Activated T-helper 1 cell treated with anti-CD3 and anti-CD28 coated beads, Interleukin-12 subunit alpha, Interleukin-12 subunit beta, Interleukin-2, Interleukin-4 antibody, amounts not matched to agents 30 ng/mL and 10 ng/mL and 1 ng/mL, durations not matched to agents 14 hours and 24 hours and 36 hours (primary cell): ENCODE results near the gene VASP. TPM values are rescaled to one million over a fixed set of nuclear protein-coding genes. Genes with fewer than 3 reads are reported as not detected.

Experiments used
- DNase-seq: peaks from one replicate; pipeline ENCODE4 v3.0.0; 2021; ENCODE audit warnings: low spot score
- H3K27ac Mint-ChIP-seq: one replicate; pipeline ENCODE4 v1.8.0; 2021; ENCODE audit warnings: mild to moderate bottlenecking, mixed read lengths
- H3K27me3 Mint-ChIP-seq: one replicate; pipeline ENCODE4 v1.8.0; 2022; ENCODE audit warnings: mild to moderate bottlenecking, moderate library complexity, mixed read lengths; ENCODE audit not compliant: insufficient read depth
- H3K36me3 Mint-ChIP-seq: one replicate; pipeline ENCODE4 v1.8.0; 2021; ENCODE audit warnings: low read depth, mixed read lengths
- H3K4me1 Mint-ChIP-seq: one replicate; pipeline ENCODE4 v1.8.0; 2021; ENCODE audit warnings: low read depth, mixed read lengths
- H3K4me3 Mint-ChIP-seq: one replicate; pipeline ENCODE4 v1.8.0; 2021; ENCODE audit warnings: mild to moderate bottlenecking, moderate library complexity, mixed read lengths
- H3K9me3 Mint-ChIP-seq: one replicate; pipeline ENCODE4 v1.8.0; 2021; ENCODE audit warnings: mixed read lengths
- intact Hi-C: fragments of 100-400 bp; cut with micrococcal nuclease; formaldehyde crosslinking; loops from one replicate; pipeline ENCODE4 v1.15.1; 2024
- total RNA-seq: library from RNA; stranded (reverse); gene quantifications from 2 replicates; pipeline ENCODE4 v1.2.3, GENCODE V29; 2022

Gene VASP
- total RNA-seq = 234 and 235 TPM in 2 replicates

- H3K9me3 Mint-ChIP-seq = no peaks in the 10 kb centered on the region
- intact Hi-C loops = loop anchor here (1.0 to 5.0 kb wide), 11 partner anchors 10 to 330 kb away; partner anchors contain the start of genes BLOC1S3, FOSB, OPA3 and POLR1G
- H3K27me3 Mint-ChIP-seq = no peaks in the 10 kb centered on the region
- H3K4me1 Mint-ChIP-seq = peaks cover 24% of the 10 kb centered on the region
- peaks cover 14% of the 10 kb centered on the region for H3K36me3 Mint-ChIP-seq
- peak; percentile 93 for DNase-seq
- peak within 1 kb of the TSS; percentile 95 for H3K27ac Mint-ChIP-seq
- H3K4me3 Mint-ChIP-seq = peak within 1 kb of the TSS; percentile 97
Observed at GRCh38 chr19:45506989-45507871, at the start of gene VASP. Gene VASP (plus strand): TSS chr19:45507479. CDS start chr19:45507772, 293 bp downstream.

- no peak for DNase-seq
- H3K4me3 Mint-ChIP-seq = no peak overlapping the region
- peaks cover 13% of the 10 kb centered on the region for H3K4me1 Mint-ChIP-seq
- peaks cover 21% of the 10 kb centered on the region for H3K27me3 Mint-ChIP-seq
- H3K36me3 Mint-ChIP-seq = no peaks in the 10 kb centered on the region
- H3K9me3 Mint-ChIP-seq = no peaks in the 10 kb centered on the region
- intact Hi-C loops = no loop called here
- no peak overlapping the region for H3K27ac Mint-ChIP-seq
Observed at GRCh38 chr19:45457776-45458175, 49.5 kb upstream of the VASP start.

- Mint-ChIP-seq H3K9me3 (no peaks in the 10 kb centered on the region), H3K36me3 (no peaks in the 10 kb centered on the region), H3K27ac (no peak overlapping the region), H3K4me3 (no peak overlapping the region), H3K4me1 (peaks cover 7% of the 10 kb centered on the region), H3K27me3 (peaks cover 12% of the 10 kb centered on the region)
- DNase-seq = no peak
- intact Hi-C loops = no loop called here
Observed at GRCh38 chr19:45460807-45461347, 46.4 kb upstream of the VASP start.

- Mint-ChIP-seq H3K9me3 (no peaks in the 10 kb centered on the region), H3K4me3 (no peak overlapping the region), H3K27ac (no peak overlapping the region), H3K4me1 (peaks cover 3% of the 10 kb centered on the region), H3K27me3 (peaks cover 9% of the 10 kb centered on the region), H3K36me3 (no peaks in the 10 kb centered on the region)
- DNase-seq = no peak
- intact Hi-C loops = no loop called here
Observed at GRCh38 chr19:45462174-45462573, 45.1 kb upstream of the VASP start.

- no peak for DNase-seq
- Mint-ChIP-seq H3K27ac (no peak overlapping the region), H3K27me3 (peaks cover 9% of the 10 kb centered on the region), H3K36me3 (no peaks in the 10 kb centered on the region), H3K4me3 (no peak overlapping the region), H3K4me1 (peaks cover 11% of the 10 kb centered on the region), H3K9me3 (no peaks in the 10 kb centered on the region)
- intact Hi-C loops = no loop called here
Observed at GRCh38 chr19:45463241-45463640, 44.0 kb upstream of the VASP start.

GRCh38 chr19:45464274-45464673 is 43.0 kb upstream of the VASP start:
- H3K9me3 Mint-ChIP-seq = no peaks in the 10 kb centered on the region
- H3K4me3 Mint-ChIP-seq = no peak overlapping the region
- H3K36me3 Mint-ChIP-seq = no peaks in the 10 kb centered on the region
- H3K27me3 Mint-ChIP-seq = peaks cover 9% of the 10 kb centered on the region
- intact Hi-C loops = no loop called here
- DNase-seq = no peak
- H3K4me1 Mint-ChIP-seq = peaks cover 15% of the 10 kb centered on the region
- H3K27ac Mint-ChIP-seq = no peak overlapping the region

- H3K4me1 Mint-ChIP-seq = peaks cover 18% of the 10 kb centered on the region
- H3K9me3 Mint-ChIP-seq = no peaks in the 10 kb centered on the region
- no peak overlapping the region for H3K27ac Mint-ChIP-seq
- intact Hi-C loops = no loop called here
- no peak overlapping the region for H3K4me3 Mint-ChIP-seq
- no peaks in the 10 kb centered on the region for H3K36me3 Mint-ChIP-seq
- DNase-seq = no peak
- peaks cover 9% of the 10 kb centered on the region for H3K27me3 Mint-ChIP-seq
Observed at GRCh38 chr19:45464852-45465441, 42.3 kb upstream of the VASP start.

- Mint-ChIP-seq H3K27ac (peak overlapping the region; percentile 79), H3K9me3 (no peaks in the 10 kb centered on the region), H3K27me3 (peaks cover 13% of the 10 kb centered on the region), H3K4me3 (peak overlapping the region; percentile 92), H3K36me3 (peaks cover 6% of the 10 kb centered on the region), H3K4me1 (peaks cover 31% of the 10 kb centered on the region)
- no peak for DNase-seq
- intact Hi-C loops = loop anchor here (1.0 to 2.0 kb wide), 2 partner anchors 16 to 40 kb away; partner anchors contain the start of gene VASP
Observed at GRCh38 chr19:45467115-45467455, 40.2 kb upstream of the VASP start.

- peak within 1 kb of the TSS; percentile 94 for H3K27ac Mint-ChIP-seq
- peaks cover 32% of the 10 kb centered on the region for H3K4me1 Mint-ChIP-seq
- intact Hi-C loops = loop anchor here (1.0 to 2.0 kb wide), 2 partner anchors 16 to 39 kb away; partner anchors contain the start of gene VASP
Observed at GRCh38 chr19:45467456-45468158, 39.7 kb upstream of the VASP start, which contains the start of gene FOSB. Gene FOSB (plus strand): TSS chr19:45467996. CDS start chr19:45468587, 591 bp downstream.

GRCh38 chr19:45468159-45468651 is 39.1 kb upstream of the VASP start:
- H3K4me1 Mint-ChIP-seq = peaks cover 36% of the 10 kb centered on the region
- H3K9me3 Mint-ChIP-seq = no peaks in the 10 kb centered on the region
- intact Hi-C loops = no loop called here
- H3K36me3 Mint-ChIP-seq = peaks cover 10% of the 10 kb centered on the region
- DNase-seq = no peak
- peak overlapping the region; percentile 92 for H3K4me3 Mint-ChIP-seq
- peaks cover 23% of the 10 kb centered on the region for H3K27me3 Mint-ChIP-seq
- H3K27ac Mint-ChIP-seq = peak overlapping the region; percentile 94

More at GRCh38 chr19:45467456-45468158, 39.7 kb upstream of the VASP start, which contains the start of gene FOSB:
- H3K27me3 Mint-ChIP-seq = peaks cover 18% of the 10 kb centered on the region
- peak within 1 kb of the TSS; percentile 92 for H3K4me3 Mint-ChIP-seq
- H3K9me3 Mint-ChIP-seq = no peaks in the 10 kb centered on the region
- peak; percentile 92 for DNase-seq
- H3K36me3 Mint-ChIP-seq = peaks cover 6% of the 10 kb centered on the region

- intact Hi-C loops = loop anchor here (1.0 kb wide), 2 partner anchors 10 to 116 kb away; partner anchors contain the start of gene OPA3
- DNase-seq = no peak
Observed at GRCh38 chr19:45468803-45469131, 38.5 kb upstream of the VASP start.

More at GRCh38 chr19:45468803-45469131, 38.5 kb upstream of the VASP start:
- Mint-ChIP-seq H3K9me3 (no peaks in the 10 kb centered on the region), H3K4me1 (peaks cover 36% of the 10 kb centered on the region), H3K36me3 (peaks cover 15% of the 10 kb centered on the region), H3K27me3 (peaks cover 28% of the 10 kb centered on the region), H3K4me3 (peak overlapping the region; percentile 92), H3K27ac (peak overlapping the region; percentile 94)
